ENCODE data around the gene OR10A7.

GRCh38 chr12:55253281-55253680, 32.5 kb downstream of the OR10A7 start:
- TF ChIP-seq CTCF (IDR thresholded peaks at IDR 0.05; ENCODE audit: low read length) (no peak), EZH2 (optimal IDR thresholded peaks at IDR 0.05; ENCODE audit: low read depth, low read length) (no peak)

All from MM.1S (cell line).